GM21528 (cell line): ENCODE results near the gene ACP4.

Experiments
- ATAC-seq: cut with Tn5 transposase; IDR thresholded peaks from one replicate; pipeline ENCODE4 v1.9.1; 2021; ENCODE audit warnings: mild to moderate bottlenecking, moderate library complexity; ENCODE audit not compliant: unreplicated experiment, low FRiP score

ACP4 gene

DNA sequence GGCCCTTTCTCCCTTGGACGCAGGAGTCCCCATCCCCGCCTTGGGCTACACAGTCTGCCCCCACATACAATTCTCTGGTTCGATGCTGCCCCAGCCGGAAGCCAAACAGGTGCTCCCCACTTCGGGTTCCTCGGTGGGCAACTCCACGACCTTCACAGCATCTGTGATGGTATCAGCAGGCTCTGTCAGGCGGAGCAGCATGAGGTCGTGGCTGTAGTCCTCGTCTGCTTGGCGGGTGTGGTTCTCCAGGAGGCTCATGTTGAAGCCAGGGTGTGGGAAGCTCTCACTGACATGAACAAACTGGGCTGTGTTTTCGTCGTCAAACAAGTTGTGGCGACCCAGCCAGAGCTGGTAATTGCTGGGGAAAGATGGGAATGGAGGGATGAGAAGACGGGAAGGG is 29.9 kb downstream of the ACP4 start:
- no peak for ATAC-seq

DNA sequence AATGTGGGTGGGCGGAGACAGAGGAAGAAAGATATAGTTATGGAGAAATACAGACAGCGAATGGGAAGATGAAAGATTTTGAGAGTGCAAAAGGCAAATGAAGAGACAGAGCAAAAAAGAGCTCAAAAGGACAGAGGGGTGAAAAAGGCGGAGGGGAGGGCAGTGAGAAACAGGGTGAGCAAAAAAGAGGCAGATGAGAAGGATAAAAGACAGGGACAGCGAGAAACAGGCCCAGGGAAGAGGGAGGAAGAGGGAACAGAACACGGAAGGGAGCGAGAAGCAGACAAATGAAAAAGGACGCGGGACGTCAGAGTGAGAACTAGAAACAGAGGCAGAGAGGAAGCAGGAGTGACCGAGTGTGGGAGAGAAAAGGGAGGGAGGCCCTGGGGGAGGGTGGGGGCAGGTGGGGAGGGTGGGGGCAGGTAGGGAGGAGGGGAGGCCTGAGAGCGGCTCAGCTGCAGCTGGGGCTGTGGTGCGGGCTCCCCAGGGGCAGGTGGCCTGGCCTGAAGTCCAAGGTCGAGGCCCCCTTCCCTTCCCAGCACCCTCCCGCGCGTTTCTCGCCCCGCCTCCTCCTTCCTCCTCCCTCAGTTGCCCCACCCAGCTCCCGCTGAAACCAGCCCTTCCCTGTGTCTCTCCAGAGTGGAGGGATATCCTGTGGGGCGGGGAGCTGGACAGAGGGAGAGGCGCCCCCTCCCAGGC is 30.5 kb downstream of the ACP4 start:
- ATAC-seq: no peak

DNA sequence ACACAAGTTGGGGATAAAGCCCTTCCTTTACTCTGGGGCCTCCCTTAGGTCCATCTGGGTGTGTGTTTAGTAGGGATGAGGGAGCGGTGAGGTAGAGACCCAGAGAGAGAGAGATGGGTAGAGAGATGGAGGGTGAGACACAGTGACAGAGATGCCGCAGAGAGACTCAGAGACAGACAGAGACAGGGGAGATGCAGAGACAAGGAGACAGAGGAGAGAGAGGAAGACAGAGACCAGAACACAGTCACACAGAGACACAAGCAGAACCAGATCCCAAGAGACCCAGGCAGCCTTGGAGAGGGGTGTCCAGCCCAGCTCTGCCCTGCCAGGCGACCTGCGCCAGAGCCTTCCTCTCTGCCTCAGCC is 31.0 kb downstream of the ACP4 start:
- no peak for ATAC-seq

DNA sequence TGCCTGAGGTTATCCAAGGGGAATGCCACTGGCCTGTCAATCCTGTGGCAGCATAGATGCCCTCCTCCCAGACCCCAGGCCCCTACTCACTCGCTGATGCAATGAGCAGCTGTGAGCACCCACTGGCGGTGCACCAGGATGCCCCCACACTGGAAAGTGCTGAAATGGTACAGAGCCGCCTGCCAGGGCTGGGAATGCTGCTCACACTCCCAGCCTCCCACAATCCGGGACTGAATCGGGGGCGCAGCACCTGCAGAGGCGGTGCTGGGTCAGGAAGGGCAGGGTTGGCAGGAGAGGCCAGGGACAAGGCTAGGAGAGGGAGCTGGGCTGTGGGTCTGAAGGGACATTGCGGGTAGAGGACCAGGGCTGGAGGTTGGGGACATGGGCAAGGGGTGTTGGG is 31.4 kb downstream of the ACP4 start:
- ATAC-seq: no peak

GRCh38 chr19:50822661-50823208 is 32.5 kb downstream of the ACP4 start:
- ATAC-seq: no peak

- ATAC-seq: no peak
These were observed 33.3 kb downstream of the ACP4 start, which contains the start of gene KLK1 for GRCh38 chr19:50823389-50824042. Gene KLK1, minus strand, starts transcription at chr19:50823787. Its CDS starts 39 bp downstream, at chr19:50823748.

DNA sequence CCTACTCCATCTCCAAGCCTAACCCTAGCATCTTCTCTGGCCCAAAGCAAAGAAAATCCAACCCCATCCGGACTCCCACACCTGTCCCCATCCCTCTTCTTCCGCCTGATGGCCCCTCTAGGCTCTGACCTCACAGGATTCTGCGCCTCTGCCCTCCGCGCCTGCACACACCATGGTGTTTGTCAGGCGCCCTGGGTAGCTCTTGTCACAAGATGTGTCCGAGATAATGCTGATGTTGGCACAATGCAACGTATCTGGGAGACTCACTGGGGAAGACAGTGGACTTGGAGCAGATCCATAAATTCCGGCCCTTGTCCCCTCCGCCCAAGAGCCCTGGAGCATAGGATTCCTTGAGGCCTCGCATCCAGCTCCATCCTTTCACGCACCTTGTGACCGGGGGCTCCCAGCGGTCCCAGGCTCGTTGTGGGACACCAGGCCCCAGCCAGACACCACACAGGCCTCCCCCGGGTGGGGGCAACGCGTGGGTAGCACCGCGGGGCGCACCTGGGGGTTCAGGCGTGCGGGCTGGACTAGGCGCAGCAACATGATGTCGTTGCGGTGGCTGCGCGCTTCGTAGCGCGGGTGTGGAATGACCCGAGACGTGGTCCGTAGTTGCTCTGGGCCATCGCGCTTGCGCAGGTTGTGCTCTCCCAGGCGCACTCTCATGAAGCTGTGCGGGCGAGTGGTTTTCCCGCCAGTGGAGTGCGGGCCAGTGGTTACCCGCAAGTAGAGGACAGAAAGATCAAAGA is 36.5 kb downstream of the ACP4 start:
- ATAC-seq: no peak

- ATAC-seq: no peak
These were observed 37.3 kb downstream of the ACP4 start for GRCh38 chr19:50827476-50827875.

DNA sequence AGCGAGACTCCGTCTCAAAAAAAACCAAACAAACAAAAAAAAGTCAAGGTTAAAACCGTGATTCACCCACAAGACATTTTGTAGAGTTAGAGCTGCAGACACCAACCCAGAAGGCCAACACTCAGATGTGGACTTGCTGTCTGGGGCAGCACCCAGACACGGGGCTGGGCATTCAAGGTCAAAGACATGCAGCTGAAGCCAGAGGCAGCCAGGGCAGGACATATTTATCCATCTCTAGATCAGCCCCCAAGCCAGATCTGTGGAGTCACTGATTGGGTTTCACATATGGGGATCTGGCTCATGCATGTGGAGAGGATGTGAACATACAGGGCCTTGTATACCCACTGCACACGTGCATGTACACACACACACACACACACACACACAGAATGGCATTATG is 39.6 kb downstream of the ACP4 start:
- no peak for ATAC-seq

DNA sequence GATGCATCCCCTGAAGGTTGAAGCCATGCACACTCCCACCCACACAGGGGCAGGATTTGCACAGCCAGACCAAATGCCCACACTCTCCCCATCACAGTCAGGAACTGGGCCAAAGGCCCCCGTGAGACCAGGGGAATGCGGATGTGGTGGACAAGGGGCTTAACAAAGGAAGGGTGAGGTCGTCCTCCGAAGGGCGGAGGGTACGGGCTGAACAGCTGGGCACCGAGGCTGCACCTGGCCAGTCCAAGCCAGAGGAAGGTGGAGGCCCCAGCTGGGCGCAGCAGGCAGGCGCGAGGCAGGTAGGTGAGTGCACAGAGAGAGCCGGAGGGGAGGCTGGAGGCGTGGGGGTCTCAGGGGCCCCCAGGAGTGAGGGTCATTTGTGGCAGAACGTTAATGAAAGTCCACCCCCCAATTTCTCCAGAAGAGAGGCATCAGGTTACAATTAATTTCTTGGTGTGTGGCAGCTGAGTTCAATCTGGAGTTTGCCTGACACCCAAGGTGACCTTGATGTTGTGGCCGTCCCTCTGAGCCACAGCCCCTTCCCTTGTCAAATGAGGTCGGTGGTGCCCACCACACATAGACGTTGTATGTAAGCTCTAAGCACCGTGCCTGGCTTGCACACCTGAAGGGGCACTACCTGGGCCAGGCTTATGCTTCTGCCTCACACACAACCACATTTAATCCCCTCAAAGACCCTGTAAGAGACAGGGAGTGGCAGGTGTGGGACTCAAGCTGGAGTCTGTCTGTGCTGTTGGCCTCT is 40.2 kb downstream of the ACP4 start:
- ATAC-seq: no peak

GRCh38 chr19:50831026-50831396 is 40.8 kb downstream of the ACP4 start:
- no peak for ATAC-seq

DNA sequence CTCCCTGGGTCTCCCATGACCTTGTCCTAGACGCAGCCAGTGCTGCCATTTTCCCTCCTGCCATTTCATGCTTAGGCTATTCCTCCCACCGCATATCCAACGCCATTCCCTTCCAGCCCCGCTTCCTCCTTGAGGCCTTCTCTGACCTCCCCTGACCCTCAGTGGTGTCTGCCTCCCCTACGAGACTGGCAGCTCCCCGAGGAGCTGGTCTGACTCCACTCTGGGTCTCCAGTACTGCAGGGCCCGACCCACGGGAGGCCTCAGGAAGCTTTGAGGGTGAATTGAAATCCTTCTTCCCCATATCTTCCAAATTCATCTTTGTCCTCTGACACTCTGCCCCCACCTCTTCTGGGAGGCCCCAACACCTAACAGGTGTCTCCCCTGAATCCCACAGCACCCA is 42.5 kb downstream of the ACP4 start:
- ATAC-seq: no peak

DNA sequence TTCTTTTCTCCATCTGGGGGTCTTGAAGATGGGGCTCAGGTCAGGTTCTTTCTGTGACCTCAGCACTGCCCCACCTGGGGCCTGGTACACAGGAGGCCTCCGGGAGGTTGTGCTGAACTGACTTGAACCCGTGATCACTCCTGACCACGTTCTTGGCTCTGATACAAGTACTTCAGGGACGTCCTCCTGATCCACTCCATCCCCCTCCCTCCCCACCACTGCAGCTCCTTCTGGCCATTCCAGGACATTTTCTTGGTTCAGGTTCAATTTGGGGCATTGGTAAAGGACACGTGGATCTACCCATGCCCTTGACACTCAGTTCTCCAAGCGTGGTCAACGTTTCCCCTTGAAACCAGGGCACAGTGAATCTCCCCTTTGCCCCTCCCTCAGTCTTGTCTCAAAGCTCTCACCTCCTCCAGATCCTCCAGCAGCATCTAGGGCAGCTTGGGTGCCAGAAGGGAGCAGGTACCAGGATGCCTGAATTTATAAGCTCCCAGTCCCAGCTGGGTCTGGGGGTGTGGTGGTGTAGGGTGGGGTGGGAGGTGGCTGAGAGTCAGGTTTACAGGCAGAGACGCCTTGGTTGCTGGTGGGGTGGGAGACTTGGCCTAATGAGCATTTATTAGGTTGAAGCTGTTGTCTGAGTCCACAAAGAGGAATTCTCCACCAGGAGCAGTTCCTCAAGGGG is 43.0 kb downstream of the ACP4 start, which contains the start of gene KLK15:
Gene KLK15, minus strand, starts transcription at position 458 of the 685 bp plus-strand sequence. CDS start 2,082 bp downstream, outside the sequence.
- ATAC-seq: no peak

DNA sequence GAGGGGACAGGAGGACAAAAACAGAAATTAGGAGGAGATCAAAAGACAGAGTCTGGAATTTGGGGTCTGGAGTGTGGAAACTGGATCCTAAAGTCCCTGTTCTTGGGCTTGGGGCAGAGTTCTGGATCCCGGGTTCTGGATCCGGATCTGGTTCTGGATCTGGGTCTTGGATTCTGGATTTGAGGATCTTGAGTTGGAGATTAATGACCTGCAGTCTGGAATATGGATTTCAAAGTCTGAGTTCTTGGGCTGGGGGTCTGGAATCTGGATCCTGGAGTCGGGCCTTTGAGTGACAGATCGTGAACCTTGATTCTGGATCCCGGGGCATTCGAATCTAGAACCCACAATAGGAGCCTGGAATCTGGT is 43.6 kb downstream of the ACP4 start:
- no peak for ATAC-seq

DNA sequence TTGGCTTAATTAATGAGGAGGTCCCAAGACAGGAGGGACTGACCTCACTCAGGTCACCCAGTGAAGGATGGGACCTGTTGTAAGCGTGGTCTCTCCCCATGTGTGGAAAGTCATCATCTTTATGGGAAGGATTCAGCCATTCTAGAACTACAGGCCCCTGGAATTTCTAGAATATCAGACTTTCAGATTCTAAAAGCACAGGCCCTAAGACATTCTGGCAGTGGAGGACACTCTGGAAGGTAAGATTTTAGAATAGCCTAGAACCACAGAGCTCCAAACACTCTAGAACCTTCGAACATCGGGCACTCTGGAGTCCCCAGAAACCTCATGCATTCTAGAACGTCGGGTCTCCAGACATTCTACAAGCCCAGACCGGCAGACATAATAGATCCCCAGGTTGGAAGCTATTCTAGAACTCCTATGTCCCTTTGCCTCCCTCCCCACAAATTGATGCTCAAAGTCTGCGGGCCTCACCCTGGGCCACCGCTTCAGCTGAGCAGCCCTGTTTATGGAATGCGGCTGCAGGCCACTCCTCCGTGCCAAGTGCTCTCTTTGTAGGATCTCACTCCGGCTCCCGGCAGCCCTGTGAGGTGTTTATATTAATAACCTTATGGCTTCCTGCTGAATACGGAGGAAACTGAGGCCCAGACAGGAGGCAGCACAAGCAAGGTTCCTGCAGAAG is 45.0 kb downstream of the ACP4 start:
- ATAC-seq: no peak

- peak; percentile 78 for ATAC-seq
These were observed 45.7 kb downstream of the ACP4 start for GRCh38 chr19:50835785-50836542.

- no peak for ATAC-seq
These were observed 46.5 kb downstream of the ACP4 start for GRCh38 chr19:50836543-50837195.

GRCh38 chr19:50837300-50837699 is 47.1 kb downstream of the ACP4 start:
- ATAC-seq: no peak
